DND-41 (cell line): ENCODE data around the gene CLEC20A.

Source experiments
- CTCF ChIP-seq: IDR thresholded peaks from 2 replicates; pipeline ENCODE4 v1.5.1; 2012; ENCODE audit warnings: borderline replicate concordance, low read length, moderate library complexity, mild to moderate bottlenecking; ENCODE audit not compliant: poor library complexity, severe bottlenecking; ENCODE audit errors: extremely low read depth
- EZH2 ChIP-seq: IDR thresholded peaks from 3 replicates; pipeline ENCODE4 v1.6.1; 2012; ENCODE audit warnings: borderline replicate concordance, low read depth, mild to moderate bottlenecking, moderate library complexity, low read length, inconsistent platforms; ENCODE audit not compliant: severe bottlenecking

- TF ChIP-seq CTCF: no peak
- no peak for TF ChIP-seq EZH2
Observed at GRCh38 chr1:178533121-178533946, 36.6 kb upstream of the CLEC20A start.
